ENCODE results near the gene MAD1L1. TPM values are rescaled to one million over a fixed set of nuclear protein-coding genes. Genes with fewer than 3 reads are reported as not detected.

MAD1L1 gene
- total and polyA plus RNA-seq, 2 donors (not counting 1 experiment from before 2014, with no cell fraction given): 9.8 to 29.4 TPM

- Histone ChIP-seq H3K4me1 (ENCODE audit: control insufficient read depth, extremely low read depth, insufficient read depth, low read length) (peaks cover 8% of the 10 kb centered on the region), H4K20me1 (ENCODE audit: control insufficient read depth, extremely low read depth, insufficient read depth, low read length) (no peaks in the 10 kb centered on the region), H3K36me3 (ENCODE audit: control insufficient read depth, insufficient read depth, low read length) (no peaks in the 10 kb centered on the region), H3K27ac (ENCODE audit: insufficient read depth, low read length) (no peak overlapping the region), H3K4me2 (ENCODE audit: extremely low read depth, insufficient read depth, low read length) (no peak overlapping the region), H3K4me3 (replicated peaks in 1 of 4; ENCODE audit: control extremely low read depth in 1 of 4, insufficient read depth in 1 of 4, low read depth in 3 of 4, low read length in 4 of 4) (no peak overlapping the region), H3K79me2 (ENCODE audit: control insufficient read depth, insufficient read depth, low read length) (no peaks in the 10 kb centered on the region), H3K9ac (ENCODE audit: insufficient read depth, low read length) (no peak overlapping the region), H2AFZ (ENCODE audit: low read length) (no peak overlapping the region), H3K9me3 (ENCODE audit: control insufficient read depth, insufficient read depth, low read depth, low read length) (peaks cover under 1% of the 10 kb centered on the region), H3K27me3 (ENCODE audit: control insufficient read depth, insufficient read depth, low read length) (no peaks in the 10 kb centered on the region)
- no peak for DNase-seq (ENCODE audit: low read depth in 2 of 2)
- TF ChIP-seq EZH2 (IDR thresholded peaks at IDR 0.05; ENCODE audit: low read length, missing control alignments): no peak
- TF ChIP-seq CTCF (conservative IDR thresholded peaks at IDR 0.05 in 1 of 2, IDR thresholded peaks at IDR 0.05 in 1 of 2; ENCODE audit: low read depth in 1 of 2, low read length in 2 of 2): no peak
Observed at GRCh38 chr7:1893451-1893850, 339.3 kb downstream of the MAD1L1 start.

DNA sequence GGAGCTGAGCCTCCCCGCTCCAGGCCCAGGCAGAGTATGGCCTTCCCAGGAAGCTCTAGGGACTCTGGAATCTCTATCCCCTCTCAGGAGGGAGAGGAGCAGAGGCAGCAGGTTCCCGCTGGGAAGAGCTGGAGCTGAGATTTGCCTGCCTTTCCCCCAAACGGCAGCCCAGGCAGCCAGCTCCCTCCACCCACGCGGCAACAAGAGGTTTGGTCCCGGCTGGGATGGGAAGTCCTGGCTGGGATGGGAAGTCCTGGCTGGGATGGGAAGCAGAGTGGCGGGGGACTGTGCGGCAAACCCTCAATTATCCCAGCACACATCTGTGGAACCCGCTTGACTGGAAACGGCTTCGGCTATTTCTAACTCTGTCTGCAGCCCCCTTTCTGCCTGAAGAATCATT lies 339.7 kb downstream of the MAD1L1 start:
- no peak overlapping the region for H3K4me3 ChIP-seq (replicated peaks in 1 of 4; ENCODE audit: control extremely low read depth in 1 of 4, insufficient read depth in 1 of 4, low read depth in 3 of 4, low read length in 4 of 4)
- no peaks in the 10 kb centered on the region for H3K27me3 ChIP-seq (ENCODE audit: control insufficient read depth, insufficient read depth, low read length)
- H3K9me3 ChIP-seq (ENCODE audit: control insufficient read depth, insufficient read depth, low read depth, low read length): peaks cover 1% of the 10 kb centered on the region
- no peak overlapping the region for H3K27ac ChIP-seq (ENCODE audit: insufficient read depth, low read length)
- no peak overlapping the region for H3K4me2 ChIP-seq (ENCODE audit: extremely low read depth, insufficient read depth, low read length)
- peaks cover 8% of the 10 kb centered on the region for H3K4me1 ChIP-seq (ENCODE audit: control insufficient read depth, extremely low read depth, insufficient read depth, low read length)
- no peaks in the 10 kb centered on the region for H3K79me2 ChIP-seq (ENCODE audit: control insufficient read depth, insufficient read depth, low read length)
- peaks cover under 1% of the 10 kb centered on the region for H3K36me3 ChIP-seq (ENCODE audit: control insufficient read depth, insufficient read depth, low read length)
- no peak overlapping the region for H2AFZ ChIP-seq (ENCODE audit: low read length)
- no peak for TF ChIP-seq CTCF (conservative IDR thresholded peaks at IDR 0.05 in 1 of 2, IDR thresholded peaks at IDR 0.05 in 1 of 2; ENCODE audit: low read depth in 1 of 2, low read length in 2 of 2)
- no peak for TF ChIP-seq EZH2 (IDR thresholded peaks at IDR 0.05; ENCODE audit: low read length, missing control alignments)
- H4K20me1 ChIP-seq (ENCODE audit: control insufficient read depth, extremely low read depth, insufficient read depth, low read length): no peaks in the 10 kb centered on the region
- H3K9ac ChIP-seq (ENCODE audit: insufficient read depth, low read length): no peak overlapping the region
- DNase-seq (ENCODE audit: low read depth in 2 of 2): peak in 1 of 2 donors; percentile 17

DNA sequence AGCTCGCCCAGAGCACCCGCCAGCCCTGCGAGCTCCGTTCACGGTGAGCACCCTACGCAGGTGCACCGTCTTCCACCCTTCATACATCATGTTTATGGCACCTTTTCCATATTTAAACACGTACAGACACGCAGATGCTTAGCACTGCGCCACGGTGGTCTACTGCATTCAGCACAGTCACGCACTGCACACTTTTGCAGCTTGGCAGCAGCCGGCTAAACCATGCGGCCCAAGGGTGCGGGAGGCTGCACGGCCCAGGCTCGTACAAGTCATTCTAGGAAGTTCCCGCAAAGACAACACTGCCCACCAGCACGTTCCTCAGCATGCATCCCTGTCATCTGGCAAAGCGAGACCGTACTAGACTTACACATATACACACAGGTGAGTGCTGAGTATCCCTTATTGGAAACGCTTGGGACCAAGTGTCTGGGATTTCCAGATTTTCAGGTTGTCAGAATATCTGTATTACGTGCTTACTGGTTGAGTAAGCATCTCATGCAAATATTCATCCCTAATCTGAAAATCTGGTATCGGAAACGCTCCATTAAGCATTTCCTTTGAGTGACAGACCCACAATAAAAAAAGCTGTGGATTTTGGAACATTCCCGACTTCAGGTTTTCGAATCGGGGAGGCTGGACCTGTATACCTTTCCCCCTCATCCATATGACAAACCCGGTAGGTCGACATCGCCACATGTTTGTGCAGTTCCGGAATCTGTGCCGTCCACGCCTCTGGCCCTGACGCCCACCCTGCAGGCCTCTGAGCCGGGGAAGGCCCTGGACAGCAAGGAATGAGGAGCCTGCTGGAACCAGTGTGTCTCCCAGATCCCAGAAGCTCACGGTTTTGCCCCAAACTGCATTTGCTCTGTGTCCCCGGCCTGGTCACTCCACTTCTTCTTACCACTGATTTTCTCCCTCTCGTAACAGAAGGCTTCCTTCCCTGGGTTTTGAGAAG lies 340.5 kb downstream of the MAD1L1 start:
- H3K9ac ChIP-seq (ENCODE audit: insufficient read depth, low read length): no peak overlapping the region
- no peak for DNase-seq (ENCODE audit: low read depth in 2 of 2)
- H3K4me1 ChIP-seq (ENCODE audit: control insufficient read depth, extremely low read depth, insufficient read depth, low read length): peaks cover 8% of the 10 kb centered on the region
- peaks cover 1% of the 10 kb centered on the region for H3K9me3 ChIP-seq (ENCODE audit: control insufficient read depth, insufficient read depth, low read depth, low read length)
- H4K20me1 ChIP-seq (ENCODE audit: control insufficient read depth, extremely low read depth, insufficient read depth, low read length): no peaks in the 10 kb centered on the region
- no peaks in the 10 kb centered on the region for H3K79me2 ChIP-seq (ENCODE audit: control insufficient read depth, insufficient read depth, low read length)
- H3K4me2 ChIP-seq (ENCODE audit: extremely low read depth, insufficient read depth, low read length): no peak overlapping the region
- H3K36me3 ChIP-seq (ENCODE audit: control insufficient read depth, insufficient read depth, low read length): peaks cover 3% of the 10 kb centered on the region
- no peak overlapping the region for H3K27ac ChIP-seq (ENCODE audit: insufficient read depth, low read length)
- H3K4me3 ChIP-seq (replicated peaks in 1 of 4; ENCODE audit: control extremely low read depth in 1 of 4, insufficient read depth in 1 of 4, low read depth in 3 of 4, low read length in 4 of 4): no peak overlapping the region
- TF ChIP-seq CTCF (conservative IDR thresholded peaks at IDR 0.05 in 1 of 2, IDR thresholded peaks at IDR 0.05 in 1 of 2; ENCODE audit: low read depth in 1 of 2, low read length in 2 of 2) (no peak), EZH2 (IDR thresholded peaks at IDR 0.05; ENCODE audit: low read length, missing control alignments) (no peak)
- no peaks in the 10 kb centered on the region for H3K27me3 ChIP-seq (ENCODE audit: control insufficient read depth, insufficient read depth, low read length)
- H2AFZ ChIP-seq (ENCODE audit: low read length): no peak overlapping the region

Data from fibroblast of lung (primary cell).